Right atrium auricular region (tissue), 2 donors: ENCODE results near the gene PNLIPRP3. TPM values are rescaled to one million over a fixed set of nuclear protein-coding genes. Genes with fewer than 3 reads are reported as not detected.

Source experiments
- DNase-seq: peaks from one replicate; pipeline ENCODE4 v3.0.0-alpha.2; 2019; ENCODE audit warnings: low spot score
- H3K27ac ChIP-seq, 2 donors: fragments of 200-600 bp; sonication (generic); 1 replicate in 1 of 2; 2 replicates in 1 of 2; pipeline ENCODE4 v1.5.1; 2016 to 2019
- H3K27me3 ChIP-seq, 2 donors: fragments of 200-600 bp; sonication (generic); one replicate each; pipeline versions ENCODE4 v1.5.1 to v1.6.0; 2017 to 2019
- H3K36me3 ChIP-seq: fragments of 200-600 bp; sonication (generic); one replicate; pipeline ENCODE4 v1.5.1; 2016
- H3K4me1 ChIP-seq, 2 donors: fragments of 200-600 bp; sonication (generic); one replicate each; pipeline versions ENCODE4 v1.5.1 to v1.6.0; 2017 to 2019
- H3K4me3 ChIP-seq, 2 donors: fragments of 200-600 bp; sonication (generic); 1 replicate in 1 of 2; 2 replicates in 1 of 2; pipeline ENCODE4 v1.5.1; 2017 to 2019; ENCODE audit warnings: mild to moderate bottlenecking in 1 of 2, moderate library complexity in 1 of 2
- H3K9me3 ChIP-seq, 2 donors: fragments of 200-600 bp; sonication (generic); one replicate each; pipeline ENCODE4 v1.5.1; 2019
- CTCF ChIP-seq, 2 donors: fragments of 200-600 bp; sonication (generic); IDR thresholded peaks; one replicate each; pipeline ENCODE4 v1.5.1; 2019; ENCODE audit warnings: antibody characterized with exemption in 2 of 2
- total RNA-seq, 2 donors: library from RNA; depleted of rRNA; stranded (reverse); fragments of >200 nt; gene quantifications; one replicate each; pipeline ENCODE4 v1.1.0, GENCODE V29; 2016

PNLIPRP3 gene
- total RNA-seq, 2 donors from 2014 or later, result not detected

GRCh38 chr10:116398224-116398623 is 29.4 kb upstream of the PNLIPRP3 start:
- Histone ChIP-seq H3K27me3 (no peaks in the 10 kb centered on the region), H3K36me3 (no peaks in the 10 kb centered on the region), H3K9me3 (no peaks in the 10 kb centered on the region), H3K4me3 (no peak overlapping the region), H3K4me1 (no peaks in the 10 kb centered on the region), H3K27ac (no peak overlapping the region)
- no peak for DNase-seq
- TF ChIP-seq CTCF (IDR thresholded peaks at IDR 0.05), result no peak

GRCh38 chr10:116402858-116403257 is 24.8 kb upstream of the PNLIPRP3 start:
- TF ChIP-seq CTCF (IDR thresholded peaks at IDR 0.05), result no peak

GRCh38 chr10:116403740-116404250 is 23.9 kb upstream of the PNLIPRP3 start:
- DNase-seq, result no peak
- Histone ChIP-seq H3K4me3 (no peak overlapping the region), H3K27ac (no peak overlapping the region), H3K4me1 (no peaks in the 10 kb centered on the region), H3K27me3 (no peaks in the 10 kb centered on the region), H3K36me3 (no peaks in the 10 kb centered on the region), H3K9me3 (no peaks in the 10 kb centered on the region)
- TF ChIP-seq CTCF (IDR thresholded peaks at IDR 0.05), result no peak

More at GRCh38 chr10:116402858-116403257, 24.8 kb upstream of the PNLIPRP3 start:
- Histone ChIP-seq H3K9me3 (no peaks in the 10 kb centered on the region), H3K27ac (no peak overlapping the region), H3K36me3 (no peaks in the 10 kb centered on the region), H3K4me3 (no peak overlapping the region), H3K4me1 (no peaks in the 10 kb centered on the region), H3K27me3 (no peaks in the 10 kb centered on the region)
- DNase-seq, result no peak

GRCh38 chr10:116408719-116409118 is 18.9 kb upstream of the PNLIPRP3 start:
- no peaks in the 10 kb centered on the region for H3K27me3 ChIP-seq
- H3K27ac ChIP-seq, result no peak overlapping the region
- no peak overlapping the region for H3K4me3 ChIP-seq
- no peaks in the 10 kb centered on the region for H3K36me3 ChIP-seq
- DNase-seq, result no peak
- no peaks in the 10 kb centered on the region for H3K9me3 ChIP-seq
- H3K4me1 ChIP-seq, result no peaks in the 10 kb centered on the region
- no peak for TF ChIP-seq CTCF (IDR thresholded peaks at IDR 0.05)

GRCh38 chr10:116410351-116410750 is 17.3 kb upstream of the PNLIPRP3 start:
- Histone ChIP-seq H3K27me3 (no peaks in the 10 kb centered on the region), H3K36me3 (no peaks in the 10 kb centered on the region), H3K9me3 (no peaks in the 10 kb centered on the region), H3K4me1 (no peaks in the 10 kb centered on the region), H3K27ac (no peak overlapping the region), H3K4me3 (no peak overlapping the region)
- DNase-seq, result no peak
- no peak for TF ChIP-seq CTCF (IDR thresholded peaks at IDR 0.05)

GRCh38 chr10:116417821-116418220 is 9.8 kb upstream of the PNLIPRP3 start:
- DNase-seq, result no peak
- Histone ChIP-seq H3K27ac (no peak overlapping the region), H3K4me1 (no peaks in the 10 kb centered on the region), H3K9me3 (no peaks in the 10 kb centered on the region), H3K4me3 (no peak overlapping the region), H3K27me3 (no peaks in the 10 kb centered on the region), H3K36me3 (no peaks in the 10 kb centered on the region)
- TF ChIP-seq CTCF (IDR thresholded peaks at IDR 0.05), result no peak
